HG02763 (cell line): ENCODE measurements around the gene VPS72.

Experiments used
- ATAC-seq: cut with Tn5 transposase; IDR thresholded peaks from one replicate; pipeline ENCODE4 v1.9.1; 2021; ENCODE audit warnings: mild to moderate bottlenecking, moderate library complexity; ENCODE audit not compliant: unreplicated experiment

VPS72 gene

GRCh38 chr1:151187205-151187604 is 2.8 kb downstream of the VPS72 start:
- no peak for ATAC-seq

GRCh38 chr1:151184211-151184610 is 5.8 kb downstream of the VPS72 start:
- no peak for ATAC-seq

- no peak for ATAC-seq
Observed at GRCh38 chr1:151176514-151177045, 13.4 kb downstream of the VPS72 start.

- no peak for ATAC-seq
Observed at GRCh38 chr1:151175863-151176262, 14.1 kb downstream of the VPS72 start, which contains the start of gene TMOD4. TMOD4 (minus strand) TSS chr1:151175981; CDS start chr1:151174875, 1,106 bp downstream.

GRCh38 chr1:151175041-151175741 is 14.8 kb downstream of the VPS72 start:
- ATAC-seq: no peak

GRCh38 chr1:151171190-151171589 is 18.8 kb downstream of the VPS72 start:
- no peak for ATAC-seq

- no peak for ATAC-seq
Observed at GRCh38 chr1:151167116-151167515, 22.9 kb downstream of the VPS72 start.

- no peak for ATAC-seq
Observed at GRCh38 chr1:151166505-151166956, 23.5 kb downstream of the VPS72 start.

GRCh38 chr1:151165738-151166504 is 24.1 kb downstream of the VPS72 start, which contains the start of the genes LYSMD1 and SCNM1:
LYSMD1 (minus strand) TSS chr1:151165902; CDS start chr1:151165258, 644 bp downstream.
SCNM1 (plus strand) TSS chr1:151166144; CDS start chr1:151166153, 9 bp downstream.
- peak; percentile 90 for ATAC-seq

- ATAC-seq: no peak
Observed at GRCh38 chr1:151165281-151165737, 24.7 kb downstream of the VPS72 start.

- ATAC-seq: no peak
Observed at GRCh38 chr1:151164732-151165280, 25.2 kb downstream of the VPS72 start.

- no peak for ATAC-seq
Observed at GRCh38 chr1:151159373-151159772, 30.6 kb downstream of the VPS72 start.

- no peak for ATAC-seq
Observed at GRCh38 chr1:151158751-151159251, 31.2 kb downstream of the VPS72 start.

GRCh38 chr1:151158326-151158725 is 31.7 kb downstream of the VPS72 start:
- no peak for ATAC-seq

- no peak for ATAC-seq
Observed at GRCh38 chr1:151157067-151157531, 32.9 kb downstream of the VPS72 start.

GRCh38 chr1:151156515-151156819 is 33.5 kb downstream of the VPS72 start, which contains the start of gene TNFAIP8L2:
TNFAIP8L2 (plus strand) TSS chr1:151156649; CDS start chr1:151158698, 2,049 bp downstream.
- peak; percentile 52 for ATAC-seq

- ATAC-seq: no peak
Observed at GRCh38 chr1:151147665-151148064, 42.3 kb downstream of the VPS72 start.

- no peak for ATAC-seq
Observed at GRCh38 chr1:151147132-151147503, 42.9 kb downstream of the VPS72 start.

GRCh38 chr1:151146412-151147131 is 43.4 kb downstream of the VPS72 start, which contains the start of gene SEMA6C:
SEMA6C (minus strand) TSS chr1:151146631; CDS start chr1:151142621, 4,010 bp downstream.
- ATAC-seq: peak; percentile 99

GRCh38 chr1:151146072-151146411 is 44.0 kb downstream of the VPS72 start:
- ATAC-seq: no peak
